ENCODE measurements around the gene NUP37.

NUP37 gene

DNA sequence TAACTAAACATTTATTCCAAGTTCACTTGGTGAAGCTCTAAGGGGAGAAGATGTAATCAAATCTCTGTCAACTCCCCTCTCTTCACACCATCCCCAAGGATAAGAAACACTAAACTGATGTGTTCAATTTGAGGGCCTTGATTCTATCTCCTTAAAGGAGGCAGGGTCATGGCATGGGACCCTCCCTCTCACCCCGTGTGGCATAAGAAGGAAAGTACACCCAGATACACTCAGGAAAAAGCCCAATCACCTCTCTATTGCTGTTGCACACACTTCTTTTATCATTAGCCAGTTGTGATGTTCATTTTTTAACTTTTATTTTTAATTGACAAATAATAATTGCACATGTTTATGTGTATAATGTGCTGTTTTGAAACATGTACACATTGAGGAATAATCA, 93.2 kb downstream of the NUP37 start:
- H3K36me3 ChIP-seq (replicated peaks; ENCODE audit: low read depth, low read length), result peaks cover 14% of the 10 kb centered on the region
- no peaks in the 10 kb centered on the region for H3K9me3 ChIP-seq (ENCODE audit: insufficient read depth, low read length)

DNA sequence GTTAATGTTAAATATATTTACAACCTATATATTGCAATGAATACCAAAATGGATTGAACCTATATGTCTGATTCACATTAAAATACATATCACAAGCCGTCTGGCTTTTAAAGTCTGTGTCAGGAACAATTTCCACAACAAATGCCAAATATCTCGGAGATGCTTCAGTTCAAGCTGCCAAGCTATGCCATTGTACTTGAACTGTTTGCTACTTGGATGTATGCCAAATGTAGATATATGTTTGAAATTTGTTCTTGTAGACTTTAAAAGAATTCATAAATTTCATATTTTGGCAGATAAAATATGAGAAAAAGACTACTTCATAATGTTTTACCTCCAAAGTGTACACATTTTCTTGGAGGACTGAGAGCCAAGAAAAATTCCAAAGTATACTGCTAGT, 95.1 kb downstream of the NUP37 start:
- H3K79me2 ChIP-seq (ENCODE audit: low read length), result no peaks in the 10 kb centered on the region
- H3K4me3 ChIP-seq (ENCODE audit: low read length), result no peak overlapping the region
- no peaks in the 10 kb centered on the region for H3K27me3 ChIP-seq (ENCODE audit: low read depth, low read length)
- no peaks in the 10 kb centered on the region for H4K20me1 ChIP-seq (ENCODE audit: insufficient read depth, low read length)
- no peaks in the 10 kb centered on the region for H3K9me3 ChIP-seq (ENCODE audit: insufficient read depth, low read length)
- peaks cover 12% of the 10 kb centered on the region for H3K36me3 ChIP-seq (replicated peaks; ENCODE audit: low read depth, low read length)
- H3K9ac ChIP-seq (ENCODE audit: low read length), result no peak overlapping the region
- no peak overlapping the region for H3K4me2 ChIP-seq (ENCODE audit: low read length)
- TF ChIP-seq, protein P1, sequence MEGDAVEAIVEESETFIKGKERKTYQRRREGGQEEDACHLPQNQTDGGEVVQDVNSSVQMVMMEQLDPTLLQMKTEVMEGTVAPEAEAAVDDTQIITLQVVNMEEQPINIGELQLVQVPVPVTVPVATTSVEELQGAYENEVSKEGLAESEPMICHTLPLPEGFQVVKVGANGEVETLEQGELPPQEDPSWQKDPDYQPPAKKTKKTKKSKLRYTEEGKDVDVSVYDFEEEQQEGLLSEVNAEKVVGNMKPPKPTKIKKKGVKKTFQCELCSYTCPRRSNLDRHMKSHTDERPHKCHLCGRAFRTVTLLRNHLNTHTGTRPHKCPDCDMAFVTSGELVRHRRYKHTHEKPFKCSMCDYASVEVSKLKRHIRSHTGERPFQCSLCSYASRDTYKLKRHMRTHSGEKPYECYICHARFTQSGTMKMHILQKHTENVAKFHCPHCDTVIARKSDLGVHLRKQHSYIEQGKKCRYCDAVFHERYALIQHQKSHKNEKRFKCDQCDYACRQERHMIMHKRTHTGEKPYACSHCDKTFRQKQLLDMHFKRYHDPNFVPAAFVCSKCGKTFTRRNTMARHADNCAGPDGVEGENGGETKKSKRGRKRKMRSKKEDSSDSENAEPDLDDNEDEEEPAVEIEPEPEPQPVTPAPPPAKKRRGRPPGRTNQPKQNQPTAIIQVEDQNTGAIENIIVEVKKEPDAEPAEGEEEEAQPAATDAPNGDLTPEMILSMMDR (IDR thresholded peaks at IDR 0.05; ENCODE audit: low read depth, low read length), result no peak
- TF ChIP-seq EZH2phosphoT487 (IDR thresholded peaks at IDR 0.05; ENCODE audit: low read depth), result no peak
- no peaks in the 10 kb centered on the region for H3K4me1 ChIP-seq (ENCODE audit: low read length)
- H2AFZ ChIP-seq (ENCODE audit: low read depth, low read length), result no peak overlapping the region
- no peak overlapping the region for H3K27ac ChIP-seq (ENCODE audit: low read length)

More for the DNA sequence above, 93.2 kb downstream of the NUP37 start:
- no peaks in the 10 kb centered on the region for H4K20me1 ChIP-seq (ENCODE audit: insufficient read depth, low read length)
- no peak overlapping the region for H2AFZ ChIP-seq (ENCODE audit: low read depth, low read length)
- H3K4me1 ChIP-seq (ENCODE audit: low read length), result no peaks in the 10 kb centered on the region
- TF ChIP-seq EZH2phosphoT487 (IDR thresholded peaks at IDR 0.05; ENCODE audit: low read depth), result no peak
- TF ChIP-seq, protein P1 (IDR thresholded peaks at IDR 0.05; ENCODE audit: low read depth, low read length), result 0 out of 2 replicates have a peak, but pooled peaks have one; percentile 5
- H3K4me3 ChIP-seq (ENCODE audit: low read length), result no peak overlapping the region
- H3K27me3 ChIP-seq (ENCODE audit: low read depth, low read length), result no peaks in the 10 kb centered on the region
- H3K4me2 ChIP-seq (ENCODE audit: low read length), result no peak overlapping the region
- no peaks in the 10 kb centered on the region for H3K79me2 ChIP-seq (ENCODE audit: low read length)
- no peak overlapping the region for H3K27ac ChIP-seq (ENCODE audit: low read length)
- H3K9ac ChIP-seq (ENCODE audit: low read length), result no peak overlapping the region

DNA sequence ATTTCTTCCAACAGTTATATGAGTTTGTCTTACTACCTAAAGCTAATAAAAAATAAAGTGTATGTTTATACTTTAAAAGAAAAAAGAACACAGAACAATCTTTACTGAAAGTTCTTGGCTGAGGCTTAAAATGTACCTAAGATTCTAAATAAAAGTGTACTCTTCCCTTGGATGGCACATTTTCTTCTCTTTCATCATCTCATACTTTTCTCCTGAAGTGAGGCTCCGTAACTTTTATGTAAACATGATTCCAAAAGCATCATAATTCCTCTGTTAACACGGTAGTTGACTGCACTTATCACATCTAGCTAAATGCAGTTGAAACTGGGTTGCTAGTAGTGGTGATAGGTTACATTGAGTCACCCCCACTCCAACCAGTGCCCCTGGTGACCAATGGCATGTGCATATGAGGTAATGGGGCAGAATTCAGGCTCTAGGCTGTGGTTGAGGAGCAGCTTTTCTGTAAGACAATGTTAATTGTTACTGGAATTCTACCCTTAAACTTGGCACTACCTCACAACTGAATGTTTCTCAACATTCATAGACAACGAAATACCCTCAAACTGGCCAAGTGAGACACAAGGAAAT, 96.5 kb downstream of the NUP37 start:
- TF ChIP-seq, protein P1 (IDR thresholded peaks at IDR 0.05; ENCODE audit: low read depth, low read length), result no peak
- no peak for TF ChIP-seq EZH2phosphoT487 (IDR thresholded peaks at IDR 0.05; ENCODE audit: low read depth)
- Histone ChIP-seq H3K79me2 (ENCODE audit: low read length) (no peaks in the 10 kb centered on the region), H2AFZ (ENCODE audit: low read depth, low read length) (no peak overlapping the region), H4K20me1 (ENCODE audit: insufficient read depth, low read length) (no peaks in the 10 kb centered on the region), H3K9ac (ENCODE audit: low read length) (no peak overlapping the region), H3K27me3 (ENCODE audit: low read depth, low read length) (no peaks in the 10 kb centered on the region), H3K4me2 (ENCODE audit: low read length) (no peak overlapping the region), H3K4me3 (ENCODE audit: low read length) (no peak overlapping the region), H3K36me3 (replicated peaks; ENCODE audit: low read depth, low read length) (peaks cover 9% of the 10 kb centered on the region), H3K9me3 (ENCODE audit: insufficient read depth, low read length) (no peaks in the 10 kb centered on the region), H3K27ac (ENCODE audit: low read length) (no peak overlapping the region), H3K4me1 (ENCODE audit: low read length) (no peaks in the 10 kb centered on the region)
